C4-2B (cell line): ENCODE measurements around the gene FHIT.

Experiments
- H3K27ac ChIP-seq: fragments of 450-650 bp; 2 replicates; pipeline ENCODE4 v1.5.1; 2017
- CTCF ChIP-seq: fragments of 450-650 bp; conservative IDR thresholded peaks from 2 replicates; pipeline ENCODE4 v1.5.1; 2017; ENCODE audit warnings: mild to moderate bottlenecking
- ZFX ChIP-seq: fragments of 450-650 bp; IDR thresholded peaks from 2 replicates; pipeline ENCODE4 v1.6.1; 2017

Gene FHIT

GRCh38 chr3:60584250-60584649 is 667.0 kb downstream of the FHIT start:
- no peak for TF ChIP-seq CTCF
- no peak for TF ChIP-seq ZFX
- no peak overlapping the region for H3K27ac ChIP-seq

GRCh38 chr3:60582288-60582687 is 669.0 kb downstream of the FHIT start:
- TF ChIP-seq ZFX (no peak), CTCF (peak; percentile 33)
- H3K27ac ChIP-seq = no peak overlapping the region

- H3K27ac ChIP-seq = no peak overlapping the region
- TF ChIP-seq CTCF = no peak
- no peak for TF ChIP-seq ZFX
Observed at GRCh38 chr3:60580809-60581208, 670.4 kb downstream of the FHIT start.

- no peak overlapping the region for H3K27ac ChIP-seq
- TF ChIP-seq ZFX = no peak
- TF ChIP-seq CTCF = no peak
Observed at GRCh38 chr3:60579734-60580133, 671.5 kb downstream of the FHIT start.

GRCh38 chr3:60578936-60579335 is 672.3 kb downstream of the FHIT start:
- no peak overlapping the region for H3K27ac ChIP-seq
- TF ChIP-seq CTCF (no peak), ZFX (no peak)

GRCh38 chr3:60577601-60578000 is 673.7 kb downstream of the FHIT start:
- no peak overlapping the region for H3K27ac ChIP-seq
- TF ChIP-seq ZFX (no peak), CTCF (no peak)

- no peak for TF ChIP-seq ZFX
- TF ChIP-seq CTCF = no peak
- H3K27ac ChIP-seq = no peak overlapping the region
Observed at GRCh38 chr3:60575718-60576272, 675.5 kb downstream of the FHIT start.
